ENCODE data around the gene TTLL5.

TTLL5 gene

DNA sequence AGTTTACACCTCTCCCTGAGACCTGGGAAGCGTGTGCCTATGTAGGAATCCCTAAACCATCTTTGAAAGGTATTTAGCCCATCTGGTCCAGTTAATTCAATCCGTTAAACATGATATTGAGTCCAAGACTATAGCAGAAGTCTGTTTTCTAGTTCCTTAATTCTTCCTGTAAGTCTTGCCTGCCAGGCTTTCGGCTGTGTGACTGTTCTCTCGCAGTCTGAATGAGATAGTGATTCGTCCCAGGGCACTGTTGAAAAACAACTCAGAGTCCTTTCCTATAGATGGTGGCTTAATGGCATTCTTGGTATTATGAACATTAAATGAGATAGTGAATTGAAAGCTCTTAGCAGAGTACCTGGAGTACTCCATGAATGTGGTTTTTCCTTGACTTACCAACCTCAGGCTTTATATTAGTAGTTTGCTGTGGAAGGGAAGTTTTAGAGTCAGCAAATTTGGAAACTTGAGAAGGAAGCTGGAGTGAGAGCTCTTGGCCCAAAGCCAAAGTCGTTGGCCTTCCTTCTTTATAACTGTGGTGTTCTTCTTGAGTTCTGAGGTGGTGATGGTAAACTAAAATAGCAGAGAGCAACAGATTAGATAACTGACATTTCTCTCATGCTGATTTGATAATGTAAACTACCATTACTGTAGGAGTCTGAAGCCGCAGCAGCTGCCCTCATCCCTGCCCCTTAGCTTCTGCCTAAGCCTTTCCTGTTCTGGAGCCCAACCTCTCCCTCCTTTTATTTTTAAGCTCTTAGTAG is 244.3 kb downstream of the TTLL5 start:
- TF ChIP-seq, protein P1, sequence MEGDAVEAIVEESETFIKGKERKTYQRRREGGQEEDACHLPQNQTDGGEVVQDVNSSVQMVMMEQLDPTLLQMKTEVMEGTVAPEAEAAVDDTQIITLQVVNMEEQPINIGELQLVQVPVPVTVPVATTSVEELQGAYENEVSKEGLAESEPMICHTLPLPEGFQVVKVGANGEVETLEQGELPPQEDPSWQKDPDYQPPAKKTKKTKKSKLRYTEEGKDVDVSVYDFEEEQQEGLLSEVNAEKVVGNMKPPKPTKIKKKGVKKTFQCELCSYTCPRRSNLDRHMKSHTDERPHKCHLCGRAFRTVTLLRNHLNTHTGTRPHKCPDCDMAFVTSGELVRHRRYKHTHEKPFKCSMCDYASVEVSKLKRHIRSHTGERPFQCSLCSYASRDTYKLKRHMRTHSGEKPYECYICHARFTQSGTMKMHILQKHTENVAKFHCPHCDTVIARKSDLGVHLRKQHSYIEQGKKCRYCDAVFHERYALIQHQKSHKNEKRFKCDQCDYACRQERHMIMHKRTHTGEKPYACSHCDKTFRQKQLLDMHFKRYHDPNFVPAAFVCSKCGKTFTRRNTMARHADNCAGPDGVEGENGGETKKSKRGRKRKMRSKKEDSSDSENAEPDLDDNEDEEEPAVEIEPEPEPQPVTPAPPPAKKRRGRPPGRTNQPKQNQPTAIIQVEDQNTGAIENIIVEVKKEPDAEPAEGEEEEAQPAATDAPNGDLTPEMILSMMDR (conservative IDR thresholded peaks at IDR 0.05; ENCODE audit: low read depth, low read length), result no peak
- H3K4me2 ChIP-seq, result no peak overlapping the region

DNA sequence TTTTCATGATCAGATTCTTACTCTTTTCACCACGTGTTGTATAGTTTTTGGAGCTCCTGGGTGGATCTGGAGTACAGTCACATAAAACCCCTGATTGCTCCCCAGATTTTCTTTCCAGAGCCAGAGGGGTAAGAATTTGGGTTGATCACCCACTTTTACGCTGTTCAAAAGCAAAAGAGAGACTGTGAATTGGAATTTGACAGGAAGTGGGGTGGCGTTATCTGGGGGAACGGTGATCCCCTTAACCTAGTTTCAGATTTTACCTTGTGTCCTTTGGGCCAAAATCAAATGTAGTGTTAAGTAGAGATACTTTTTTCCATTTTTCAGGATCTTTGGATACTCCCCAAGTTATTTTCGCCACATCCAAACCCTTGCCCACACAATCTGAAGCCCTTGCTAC is 245.2 kb downstream of the TTLL5 start:
- no peak overlapping the region for H3K4me3 ChIP-seq (IDR thresholded peaks at IDR 0.05; ENCODE audit: insufficient read depth, low read depth, low read length)
- H4K20me1 ChIP-seq (ENCODE audit: insufficient read depth), result no peaks in the 10 kb centered on the region
- H2AFZ ChIP-seq (ENCODE audit: low read depth), result no peak overlapping the region
- no peak overlapping the region for H3K9ac ChIP-seq
- no peaks in the 10 kb centered on the region for H3K79me2 ChIP-seq (ENCODE audit: insufficient read depth, low read depth)
- TF ChIP-seq, protein P1 (conservative IDR thresholded peaks at IDR 0.05; ENCODE audit: low read depth, low read length), result no peak
- peaks cover 6% of the 10 kb centered on the region for H3K4me1 ChIP-seq (ENCODE audit: low read depth, poor library complexity, severe bottlenecking)
- H3K36me3 ChIP-seq (ENCODE audit: insufficient read depth), result no peaks in the 10 kb centered on the region
- no peak overlapping the region for H3K4me2 ChIP-seq
- no peak overlapping the region for H3K27ac ChIP-seq
- no peaks in the 10 kb centered on the region for H3K27me3 ChIP-seq (ENCODE audit: insufficient read depth, low read depth)

More for the DNA sequence above, 244.3 kb downstream of the TTLL5 start:
- Histone ChIP-seq H3K27ac (no peak overlapping the region), H3K4me1 (ENCODE audit: low read depth, poor library complexity, severe bottlenecking) (peaks cover 6% of the 10 kb centered on the region), H2AFZ (ENCODE audit: low read depth) (no peak overlapping the region), H4K20me1 (ENCODE audit: insufficient read depth) (no peaks in the 10 kb centered on the region), H3K9ac (no peak overlapping the region), H3K4me3 (IDR thresholded peaks at IDR 0.05; ENCODE audit: insufficient read depth, low read depth, low read length) (no peak overlapping the region), H3K27me3 (ENCODE audit: insufficient read depth, low read depth) (no peaks in the 10 kb centered on the region), H3K36me3 (ENCODE audit: insufficient read depth) (no peaks in the 10 kb centered on the region), H3K79me2 (ENCODE audit: insufficient read depth, low read depth) (no peaks in the 10 kb centered on the region)

DNA sequence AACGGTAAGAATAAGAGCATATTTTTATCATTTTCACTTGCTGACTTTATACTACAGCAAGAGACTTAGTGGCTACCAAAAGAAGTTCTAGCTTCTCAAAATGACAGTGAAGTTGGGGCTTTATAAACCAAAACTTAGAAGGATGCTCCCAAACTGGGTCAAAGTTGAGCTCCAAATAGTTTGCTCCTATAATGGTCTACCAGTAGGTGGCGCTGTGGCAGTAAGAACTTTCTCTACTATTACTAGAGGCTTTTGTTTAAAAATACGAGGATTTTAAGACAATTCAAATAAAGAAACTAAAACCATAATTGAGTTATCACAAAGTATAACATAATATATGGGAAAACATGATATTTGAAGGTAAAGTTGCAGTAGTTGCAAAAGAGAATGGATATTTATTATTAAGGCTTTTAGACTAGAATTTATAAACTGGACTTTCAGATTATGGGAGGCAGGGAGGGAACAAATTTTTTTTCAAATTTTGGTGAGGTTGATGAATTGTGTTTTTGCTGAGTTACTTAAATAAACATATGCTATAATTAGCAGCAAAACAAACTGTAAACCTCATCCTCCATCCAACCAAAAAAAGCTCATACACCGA is 245.7 kb downstream of the TTLL5 start:
- no peaks in the 10 kb centered on the region for H3K27me3 ChIP-seq (ENCODE audit: insufficient read depth, low read depth)
- H2AFZ ChIP-seq (ENCODE audit: low read depth), result no peak overlapping the region
- TF ChIP-seq, protein P1 (conservative IDR thresholded peaks at IDR 0.05; ENCODE audit: low read depth, low read length), result peak; percentile 82
- H3K4me2 ChIP-seq, result no peak overlapping the region
- no peak overlapping the region for H3K9ac ChIP-seq
- no peaks in the 10 kb centered on the region for H3K36me3 ChIP-seq (ENCODE audit: insufficient read depth)
- H3K4me1 ChIP-seq (ENCODE audit: low read depth, poor library complexity, severe bottlenecking), result peaks cover 6% of the 10 kb centered on the region
- no peaks in the 10 kb centered on the region for H4K20me1 ChIP-seq (ENCODE audit: insufficient read depth)
- H3K79me2 ChIP-seq (ENCODE audit: insufficient read depth, low read depth), result no peaks in the 10 kb centered on the region
- H3K27ac ChIP-seq, result no peak overlapping the region
- H3K4me3 ChIP-seq (IDR thresholded peaks at IDR 0.05; ENCODE audit: insufficient read depth, low read depth, low read length), result no peak overlapping the region

DNA sequence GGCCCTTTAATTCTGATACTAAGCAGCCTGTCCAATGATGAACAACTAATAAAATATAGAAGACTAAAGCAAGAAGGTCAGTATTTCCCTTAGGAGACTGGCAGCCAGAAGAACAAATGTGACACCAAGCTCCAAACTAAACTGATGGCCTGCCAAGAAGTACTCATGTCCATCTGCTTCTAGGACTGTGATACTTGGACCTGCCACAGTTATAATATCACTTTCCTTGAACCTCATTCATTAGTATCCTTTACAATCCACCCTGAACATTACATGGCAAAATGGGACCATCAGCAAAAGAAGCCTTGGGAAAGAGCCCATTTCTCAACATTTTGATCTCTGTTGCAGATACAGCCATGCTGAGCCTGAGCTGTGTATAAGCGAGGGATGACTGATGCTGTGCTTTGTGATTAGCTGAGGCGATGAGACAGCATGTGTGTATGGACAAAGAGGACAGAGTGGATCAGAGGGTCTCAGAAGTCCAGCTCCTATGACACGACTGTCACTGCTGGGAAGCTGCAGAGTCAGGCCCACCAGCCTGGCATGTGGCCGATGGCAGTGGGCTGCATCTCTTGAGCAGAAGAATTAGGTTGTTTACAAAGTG is 246.8 kb downstream of the TTLL5 start:
- Histone ChIP-seq H3K79me2 (ENCODE audit: insufficient read depth, low read depth) (no peaks in the 10 kb centered on the region), H4K20me1 (ENCODE audit: insufficient read depth) (no peaks in the 10 kb centered on the region), H3K4me2 (no peak overlapping the region), H3K9ac (no peak overlapping the region), H3K27me3 (ENCODE audit: insufficient read depth, low read depth) (no peaks in the 10 kb centered on the region), H2AFZ (ENCODE audit: low read depth) (no peak overlapping the region), H3K36me3 (ENCODE audit: insufficient read depth) (no peaks in the 10 kb centered on the region), H3K27ac (no peak overlapping the region), H3K4me3 (IDR thresholded peaks at IDR 0.05; ENCODE audit: insufficient read depth, low read depth, low read length) (no peak overlapping the region), H3K4me1 (ENCODE audit: low read depth, poor library complexity, severe bottlenecking) (peaks cover 6% of the 10 kb centered on the region)
- TF ChIP-seq, protein P1 (conservative IDR thresholded peaks at IDR 0.05; ENCODE audit: low read depth, low read length), result no peak

Measured in KMS-11 (cell line).